GM18861 (cell line): ENCODE data around the gene CAMKK1.

Experiments
- ATAC-seq: cut with Tn5 transposase; IDR thresholded peaks from one replicate; pipeline ENCODE4 v1.9.1; 2021; ENCODE audit not compliant: unreplicated experiment

The CAMKK1 gene

GRCh38 chr17:3814361-3814760 is 78.5 kb downstream of the CAMKK1 start:
- ATAC-seq: no peak

GRCh38 chr17:3813171-3813570 is 79.7 kb downstream of the CAMKK1 start:
- no peak for ATAC-seq

- no peak for ATAC-seq
These were observed 80.1 kb downstream of the CAMKK1 start for GRCh38 chr17:3812771-3813170.

GRCh38 chr17:3812284-3812683 is 80.6 kb downstream of the CAMKK1 start:
- no peak for ATAC-seq
